IMR-90 (cell line): Measurements from ENCODE around the gene PPFIA2. TPM values are rescaled to one million over a fixed set of nuclear protein-coding genes. Genes with fewer than 3 reads are reported as not detected.

Source experiments
- ATAC-seq: fragments of 200-7000 bp; cut with Tn5 transposase; 2 replicates; pipeline ENCODE4 v1.9.1; 2020; ENCODE audit warnings: low read depth, mild to moderate bottlenecking, moderate library complexity
- BruUV-seq: library from RNA; stranded (reverse); fragments of 400-500 nt; replicated peaks from 2 replicates; lab custom pipeline; 2021; lab: Mats Ljungman, UMichigan
- CTCF ChIA-PET: fragments of 300-600 bp; formaldehyde crosslinking; extraction: SDS; loops from one replicate; lab custom pipeline; 2021; ENCODE audit warnings: antibody characterized with exemption; lab: Yijun Ruan, JAX
- POLR2A ChIA-PET: fragments of 300-600 bp; sonication (Branson Sonifier 250); formaldehyde crosslinking; loops from one replicate; lab custom pipeline; 2022; ENCODE audit warnings: antibody characterized with exemption; ENCODE audit not compliant: unreplicated experiment; lab: Charles Lee
- DNase-seq: peaks from one replicate; pipeline ENCODE4 v3.0.0; 2013
- H2AFZ ChIP-seq: replicated peaks from 2 replicates; pipeline ENCODE3; 2013; ENCODE audit warnings: low read length, mild to moderate bottlenecking; ENCODE audit not compliant: poor library complexity
- H2AK5ac ChIP-seq: 2 replicates; pipeline ENCODE4 v1.6.1; 2013; ENCODE audit warnings: low read depth, low read length, inconsistent platforms
- H2AK9ac ChIP-seq: replicated peaks from 2 replicates; pipeline ENCODE3; 2013; ENCODE audit warnings: mild to moderate bottlenecking, low read depth, low read length, moderate library complexity; ENCODE audit not compliant: poor library complexity
- H2BK120ac ChIP-seq: 2 replicates; pipeline ENCODE4 v1.6.1; 2013; ENCODE audit warnings: low read depth, low read length, inconsistent platforms
- H2BK15ac ChIP-seq: 3 replicates; pipeline ENCODE4 v1.6.1; 2013; ENCODE audit warnings: low read depth, low read length, inconsistent platforms
- H2BK20ac ChIP-seq: 2 replicates; pipeline ENCODE4 v1.6.1; 2013; ENCODE audit warnings: low read depth, mild to moderate bottlenecking, inconsistent platforms, low read length, moderate library complexity
- H2BK5ac ChIP-seq: 2 replicates; pipeline ENCODE4 v1.6.1; 2013; ENCODE audit warnings: mild to moderate bottlenecking, low read depth, low read length, inconsistent platforms; ENCODE audit not compliant: poor library complexity, severe bottlenecking
- H3K14ac ChIP-seq: replicated peaks from 2 replicates; pipeline ENCODE4 v1.6.1; 2013; ENCODE audit warnings: low read depth, low read length, inconsistent platforms
- H3K18ac ChIP-seq: 2 replicates; pipeline ENCODE4 v1.6.1; 2013; ENCODE audit warnings: low read depth, low read length, control low read depth
- H3K23ac ChIP-seq: 2 replicates; pipeline ENCODE4 v1.6.1; 2013; ENCODE audit warnings: low read depth, low read length, inconsistent platforms
- H3K27ac ChIP-seq: 2 replicates; pipeline ENCODE4 v1.5.1; 2013; ENCODE audit warnings: mild to moderate bottlenecking, control low read depth, low read length; ENCODE audit not compliant: insufficient read depth
- H3K27me3 ChIP-seq: 2 replicates; pipeline ENCODE4 v1.6.1; 2013; ENCODE audit warnings: low read length; ENCODE audit not compliant: control insufficient read depth, insufficient read depth
- H3K36me3 ChIP-seq: 2 replicates; pipeline ENCODE4 v1.6.1; 2013; ENCODE audit warnings: low read length, mixed read lengths; ENCODE audit not compliant: control insufficient read depth, insufficient read depth
- H3K4ac ChIP-seq: 2 replicates; pipeline ENCODE4 v1.6.1; 2013; ENCODE audit warnings: low read depth, low read length, inconsistent platforms
- H3K4me1 ChIP-seq: 2 replicates; pipeline ENCODE4 v1.6.1; 2013; ENCODE audit warnings: low read length, mixed read lengths; ENCODE audit not compliant: control insufficient read depth, insufficient read depth
- H3K4me2 ChIP-seq: 2 replicates; pipeline ENCODE4 v1.6.1; 2013; ENCODE audit warnings: low read depth, mild to moderate bottlenecking, control low read depth, low read length, moderate library complexity
- H3K4me3 ChIP-seq: 2 replicates; pipeline ENCODE4 v1.5.1; 2013; ENCODE audit warnings: low read depth, mild to moderate bottlenecking, control low read depth, low read length, moderate library complexity; ENCODE audit not compliant: insufficient read depth
- H3K56ac ChIP-seq: 2 replicates; pipeline ENCODE4 v1.6.1; 2013; ENCODE audit warnings: low read length, inconsistent platforms; ENCODE audit not compliant: insufficient read depth; ENCODE audit errors: extremely low read depth
- H3K79me1 ChIP-seq, 2 experiments: 2 replicates each; pipeline ENCODE4 v1.6.1; 2013; ENCODE audit warnings: low read length in 2 of 2, inconsistent platforms in 1 of 2, low read depth in 1 of 2
- H3K9ac ChIP-seq: 2 replicates; pipeline ENCODE4 v1.6.1; 2013; ENCODE audit warnings: low read depth, low read length, control low read depth
- H3K9me1 ChIP-seq: 2 replicates; pipeline ENCODE4 v1.6.1; 2013; ENCODE audit warnings: low read length, inconsistent platforms; ENCODE audit not compliant: insufficient read depth
- H3K9me3 ChIP-seq: 2 replicates; pipeline ENCODE4 v1.6.1; 2013; ENCODE audit warnings: low read length; ENCODE audit not compliant: control insufficient read depth, insufficient read depth
- H4K20me1 ChIP-seq: 2 replicates; pipeline ENCODE4 v1.6.1; 2013; ENCODE audit warnings: low read length, inconsistent platforms; ENCODE audit not compliant: insufficient read depth
- H4K5ac ChIP-seq: 2 replicates; pipeline ENCODE4 v1.6.1; 2013; ENCODE audit warnings: mild to moderate bottlenecking, low read depth, low read length, control low read depth
- H4K8ac ChIP-seq, 2 experiments: 2 replicates each; pipeline ENCODE4 v1.6.1; 2013; ENCODE audit warnings: low read depth in 2 of 2, low read length in 2 of 2, control low read depth in 1 of 2, inconsistent platforms in 1 of 2
- H4K91ac ChIP-seq: 2 replicates; pipeline ENCODE4 v1.6.1; 2013; ENCODE audit warnings: low read depth, low read length, inconsistent platforms; ENCODE audit not compliant: insufficient read depth
- BHLHE40 ChIP-seq: fragments of 150-350 bp; IDR thresholded peaks from 2 replicates; pipeline ENCODE4 v1.6.1; 2016; ENCODE audit warnings: mild to moderate bottlenecking, low read depth, low read length
- CEBPB ChIP-seq: IDR thresholded peaks from 2 replicates; pipeline ENCODE4 v1.6.1; 2012; ENCODE audit warnings: low read depth, low read length, improper control_type of control experiment
- CHD1 ChIP-seq: IDR thresholded peaks from 2 replicates; pipeline ENCODE4 v1.6.1; 2012; ENCODE audit warnings: low read depth, low read length, improper control_type of control experiment
- FOS ChIP-seq: fragments of 150-350 bp; IDR thresholded peaks from 2 replicates; pipeline ENCODE4 v1.6.1; 2016; ENCODE audit warnings: low read depth, low read length
- MAFK ChIP-seq: IDR thresholded peaks from 2 replicates; pipeline ENCODE4 v1.6.1; 2012; ENCODE audit warnings: low read depth, low read length, improper control_type of control experiment
- MAZ ChIP-seq: IDR thresholded peaks from 2 replicates; pipeline ENCODE4 v1.6.1; 2012; ENCODE audit warnings: low read depth, mild to moderate bottlenecking, low read length, improper control_type of control experiment, moderate library complexity, borderline replicate concordance
- NFE2L2 ChIP-seq: fragments of 150-350 bp; IDR thresholded peaks from 2 replicates; pipeline ENCODE4 v1.6.1; 2016; ENCODE audit warnings: low read depth, mild to moderate bottlenecking, low read length
- RAD21 ChIP-seq: IDR thresholded peaks from 2 replicates; pipeline ENCODE4 v1.6.1; 2012; ENCODE audit warnings: low read length, improper control_type of control experiment
- RCOR1 ChIP-seq: IDR thresholded peaks from 2 replicates; pipeline ENCODE4 v1.6.1; 2012; ENCODE audit warnings: mild to moderate bottlenecking, low read length, improper control_type of control experiment; ENCODE audit not compliant: insufficient replicate concordance
- RFX5 ChIP-seq: IDR thresholded peaks from 2 replicates; pipeline ENCODE4 v1.8.0; 2012; ENCODE audit warnings: low read depth, mild to moderate bottlenecking, low read length, moderate library complexity
- SMC3 ChIP-seq: fragments of 150-350 bp; IDR thresholded peaks from 2 replicates; pipeline ENCODE4 v1.6.1; 2016; ENCODE audit warnings: low read depth, mild to moderate bottlenecking, antibody characterized with exemption, low read length, moderate library complexity
- WGBS, 2 experiments: methylation state at CpG; one replicate each; pipeline versions ENCODE4 v1.1.5 to v1.1.7; 2013; ENCODE audit warnings: missing lambda C conversion rate in 2 of 2; ENCODE audit not compliant: insufficient read length in 1 of 2; ENCODE audit errors: extremely low coverage in 2 of 2; 5-methylcytosine and 5-hydroxymethylcytosine counted together
- dilution Hi-C: fragments of 300-500 bp; cut with HindIII; formaldehyde crosslinking; loops from one replicate; pipeline ENCODE4 v1.14.3; 2018; ENCODE audit warnings: low sequenced_read_pairs; ENCODE audit not compliant: unreplicated experiment
- in situ Hi-C: fragments of 300-500 bp; cut with MboI; formaldehyde crosslinking; loops from 3 replicates; pipeline ENCODE4 v1.14.3; 2019; ENCODE audit warnings: low sequenced_read_pairs, inconsistent platforms, mixed read lengths
- intact Hi-C: fragments of 100-400 bp; cut with micrococcal nuclease; formaldehyde crosslinking; loops from 2 replicates; pipeline ENCODE4 v1.10.0; 2022
- polyA plus RNA-seq, 3 experiments: library from polyadenylated mRNA; depleted of rRNA; stranded (reverse); fragments of >200 nt; gene quantifications; 2 replicates each; pipeline ENCODE4 v1.2.3, GENCODE V29; 2012; ENCODE audit warnings: low replicate concordance in 1 of 3
- total RNA-seq: library from RNA; depleted of rRNA; stranded (reverse); fragments of >200 nt; gene quantifications from 2 replicates; pipeline ENCODE4 v1.2.3, GENCODE V29; 2012
- TF ChIP-seq, protein P1 (sequence below): fragments of 150-350 bp; IDR thresholded peaks from 2 replicates; pipeline ENCODE4 v1.6.1; 2017; ENCODE audit warnings: mild to moderate bottlenecking, antibody characterized with exemption, low read length, low read depth
- TF ChIP-seq, protein P2 (sequence below): fragments of 150-350 bp; IDR thresholded peaks from 2 replicates; pipeline ENCODE4 v1.6.1; 2016; ENCODE audit warnings: low read depth, mild to moderate bottlenecking, low read length, moderate library complexity, borderline replicate concordance
- TF ChIP-seq, protein P3 (sequence below): conservative IDR thresholded peaks from 2 replicates; pipeline ENCODE4 v1.5.1; 2012; ENCODE audit warnings: mild to moderate bottlenecking, low read depth, low read length, improper control_type of control experiment

PPFIA2 gene
- total and polyA plus RNA-seq, 2 of the 4 experiments (the other 2 are of a cell fraction): 0.29 to 1.3 TPM

- no peak overlapping the region for H2BK20ac ChIP-seq
- H3K9me3 ChIP-seq: no peaks in the 10 kb centered on the region
- WGBS, 2 experiments: 0% methylated on average over 2 of the region's 50 CpGs; no CpG with 5 or more reads in 1 of the 2 experiments
- no peak overlapping the region for H4K91ac ChIP-seq
- H2AK5ac ChIP-seq: no peak overlapping the region
- no peak overlapping the region for H3K18ac ChIP-seq
- H2BK120ac ChIP-seq: no peak overlapping the region
- H3K36me3 ChIP-seq: no peaks in the 10 kb centered on the region
- POLR2A ChIA-PET: no interaction called here
- intact Hi-C loops: no loop called here
- no peak overlapping the region for H3K56ac ChIP-seq
- H3K4me3 ChIP-seq: peak overlapping the region; percentile 24; the same call in 1 of the 2 replicates
- H2AK9ac ChIP-seq: no peak overlapping the region
- peaks cover 1% of the 10 kb centered on the region; the same call in 1 of the 2 replicates for H3K27me3 ChIP-seq
- H3K14ac ChIP-seq: no peak overlapping the region
- H3K79me1 ChIP-seq: no peaks in the 10 kb centered on the region
- no peaks in the 10 kb centered on the region for H3K4me1 ChIP-seq
- no peak overlapping the region for H4K5ac ChIP-seq
- no peak overlapping the region for H2BK15ac ChIP-seq
- H2AFZ ChIP-seq: peak overlapping the region; percentile 69
- H2BK5ac ChIP-seq: no peak overlapping the region
- DNase-seq: no peak
- dilution Hi-C loops: no loop called here
- TF ChIP-seq RAD21 (no peak), FOS (no peak), MAFK (no peak), CEBPB (no peak), RFX5 (no peak), CHD1 (no peak), NFE2L2 (no peak), BHLHE40 (no peak), RCOR1 (no peak), MAZ (no peak), SMC3 (no peak)
- TF ChIP-seq, protein P1, sequence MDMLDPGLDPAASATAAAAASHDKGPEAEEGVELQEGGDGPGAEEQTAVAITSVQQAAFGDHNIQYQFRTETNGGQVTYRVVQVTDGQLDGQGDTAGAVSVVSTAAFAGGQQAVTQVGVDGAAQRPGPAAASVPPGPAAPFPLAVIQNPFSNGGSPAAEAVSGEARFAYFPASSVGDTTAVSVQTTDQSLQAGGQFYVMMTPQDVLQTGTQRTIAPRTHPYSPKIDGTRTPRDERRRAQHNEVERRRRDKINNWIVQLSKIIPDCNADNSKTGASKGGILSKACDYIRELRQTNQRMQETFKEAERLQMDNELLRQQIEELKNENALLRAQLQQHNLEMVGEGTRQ: no peak
- TF ChIP-seq, protein P2, sequence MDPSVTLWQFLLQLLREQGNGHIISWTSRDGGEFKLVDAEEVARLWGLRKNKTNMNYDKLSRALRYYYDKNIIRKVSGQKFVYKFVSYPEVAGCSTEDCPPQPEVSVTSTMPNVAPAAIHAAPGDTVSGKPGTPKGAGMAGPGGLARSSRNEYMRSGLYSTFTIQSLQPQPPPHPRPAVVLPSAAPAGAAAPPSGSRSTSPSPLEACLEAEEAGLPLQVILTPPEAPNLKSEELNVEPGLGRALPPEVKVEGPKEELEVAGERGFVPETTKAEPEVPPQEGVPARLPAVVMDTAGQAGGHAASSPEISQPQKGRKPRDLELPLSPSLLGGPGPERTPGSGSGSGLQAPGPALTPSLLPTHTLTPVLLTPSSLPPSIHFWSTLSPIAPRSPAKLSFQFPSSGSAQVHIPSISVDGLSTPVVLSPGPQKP: no peak
- TF ChIP-seq, protein P3, sequence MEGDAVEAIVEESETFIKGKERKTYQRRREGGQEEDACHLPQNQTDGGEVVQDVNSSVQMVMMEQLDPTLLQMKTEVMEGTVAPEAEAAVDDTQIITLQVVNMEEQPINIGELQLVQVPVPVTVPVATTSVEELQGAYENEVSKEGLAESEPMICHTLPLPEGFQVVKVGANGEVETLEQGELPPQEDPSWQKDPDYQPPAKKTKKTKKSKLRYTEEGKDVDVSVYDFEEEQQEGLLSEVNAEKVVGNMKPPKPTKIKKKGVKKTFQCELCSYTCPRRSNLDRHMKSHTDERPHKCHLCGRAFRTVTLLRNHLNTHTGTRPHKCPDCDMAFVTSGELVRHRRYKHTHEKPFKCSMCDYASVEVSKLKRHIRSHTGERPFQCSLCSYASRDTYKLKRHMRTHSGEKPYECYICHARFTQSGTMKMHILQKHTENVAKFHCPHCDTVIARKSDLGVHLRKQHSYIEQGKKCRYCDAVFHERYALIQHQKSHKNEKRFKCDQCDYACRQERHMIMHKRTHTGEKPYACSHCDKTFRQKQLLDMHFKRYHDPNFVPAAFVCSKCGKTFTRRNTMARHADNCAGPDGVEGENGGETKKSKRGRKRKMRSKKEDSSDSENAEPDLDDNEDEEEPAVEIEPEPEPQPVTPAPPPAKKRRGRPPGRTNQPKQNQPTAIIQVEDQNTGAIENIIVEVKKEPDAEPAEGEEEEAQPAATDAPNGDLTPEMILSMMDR: no peak
- H3K23ac ChIP-seq: no peak overlapping the region
- BruUV-seq: no TSS peak
- H3K9me1 ChIP-seq: no peaks in the 10 kb centered on the region
- H3K27ac ChIP-seq: no peak overlapping the region
- peak overlapping the region; percentile 87 for H3K4me2 ChIP-seq
- peak; percentile 63 for ATAC-seq
- no peak overlapping the region for H3K4ac ChIP-seq
- in situ Hi-C loops: no loop called here
- CTCF ChIA-PET: no interaction called here
- no peak overlapping the region for H4K8ac ChIP-seq
- no peaks in the 10 kb centered on the region for H4K20me1 ChIP-seq
- no peak overlapping the region for H3K9ac ChIP-seq
Measured at GRCh38 chr12:81758421-81759189, 545 bp downstream of the PPFIA2 start.
